D721Med (cell line): Measurements from ENCODE around the gene DHX36.
A peak's percentile ranks its signal among the peaks of the same experiment; 100 is the strongest.

Experiments used
- DNase-seq: peaks from one replicate; pipeline ENCODE4 v3.0.0; 2011; ENCODE audit warnings: low spot score; ENCODE audit not compliant: insufficient read length
- FAIRE-seq: peaks from 2 replicates; lab custom pipeline; 2011; peaks lifted over from hg19 to GRCh38; lab: Jason Lieb, UNC
- CTCF ChIP-seq: IDR thresholded peaks from 2 replicates; pipeline ENCODE4 v1.5.1; 2012; ENCODE audit warnings: mild to moderate bottlenecking, control low read depth; ENCODE audit not compliant: insufficient read depth; ENCODE audit errors: missing control alignments

The DHX36 gene

GRCh38 chr3:154316974-154317767, 7.1 kb downstream of the DHX36 start:
- FAIRE-seq, result no peak
- TF ChIP-seq CTCF, result no peak

GRCh38 chr3:154314152-154314551, 10.1 kb downstream of the DHX36 start:
- no peak for FAIRE-seq
- DNase-seq, result no peak

More at GRCh38 chr3:154316974-154317767, 7.1 kb downstream of the DHX36 start:
- no peak for DNase-seq

GRCh38 chr3:154310840-154311239, 13.4 kb downstream of the DHX36 start:
- DNase-seq, result no peak
- TF ChIP-seq CTCF, result no peak
- no peak for FAIRE-seq

More at GRCh38 chr3:154314152-154314551, 10.1 kb downstream of the DHX36 start:
- TF ChIP-seq CTCF, result no peak

- no peak for DNase-seq
- no peak for TF ChIP-seq CTCF
- FAIRE-seq, result no peak
Observed at GRCh38 chr3:154307363-154307762, 16.9 kb downstream of the DHX36 start.

GRCh38 chr3:154304936-154305335, 19.4 kb downstream of the DHX36 start:
- DNase-seq (no peak), FAIRE-seq (no peak)
- TF ChIP-seq CTCF, result no peak

- FAIRE-seq, result no peak
- no peak for TF ChIP-seq CTCF
- DNase-seq, result no peak
Observed at GRCh38 chr3:154304116-154304786, 20.0 kb downstream of the DHX36 start.

- peak; percentile 5 for TF ChIP-seq CTCF
- DNase-seq (no peak), FAIRE-seq (no peak)
Observed at GRCh38 chr3:154301561-154301960, 22.7 kb downstream of the DHX36 start.
